Measurements from ENCODE around the gene DYNC1I1.

The DYNC1I1 gene

DNA sequence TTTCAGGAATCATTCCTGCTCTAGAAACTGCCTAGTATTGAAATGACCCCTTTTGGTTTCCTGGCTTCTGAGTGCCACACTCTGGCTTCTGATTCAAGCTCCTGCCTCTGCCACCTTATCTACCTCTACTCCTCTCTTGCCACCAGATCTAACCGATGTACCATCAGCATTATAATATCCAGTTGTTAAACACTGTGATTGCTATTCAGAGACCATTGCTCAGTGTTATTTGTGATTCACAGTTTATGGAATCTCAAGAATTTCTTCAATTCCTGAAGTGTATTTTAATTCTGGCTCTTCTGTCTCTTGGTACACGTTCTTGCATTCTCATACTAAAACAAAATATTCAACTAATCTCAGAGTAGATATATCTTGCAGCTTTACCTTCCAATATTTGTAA, 88.7 kb downstream of the DYNC1I1 start:
- peak; percentile 35 for DNase-seq (ENCODE audit: low spot score)

DNA sequence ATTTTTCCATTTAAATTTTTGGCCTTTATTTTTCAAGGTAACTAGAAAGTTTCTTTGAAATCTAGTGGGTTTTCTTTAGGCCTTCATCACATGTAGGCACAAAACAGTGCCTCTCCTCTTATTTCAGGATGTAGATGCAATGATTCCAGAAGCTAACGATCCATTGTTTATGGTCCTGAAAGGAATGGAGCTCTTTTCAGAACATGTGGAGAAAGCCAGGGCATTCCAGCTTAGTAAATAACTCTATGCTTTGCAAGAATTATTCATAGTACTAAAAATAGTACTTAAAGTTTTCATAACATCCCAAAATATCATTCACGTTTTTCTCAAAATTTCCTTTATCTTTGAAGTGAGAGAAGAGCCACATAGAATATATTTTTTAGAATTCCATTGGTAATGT, 91.3 kb downstream of the DYNC1I1 start:
- DNase-seq (ENCODE audit: low spot score), result no peak

DNA sequence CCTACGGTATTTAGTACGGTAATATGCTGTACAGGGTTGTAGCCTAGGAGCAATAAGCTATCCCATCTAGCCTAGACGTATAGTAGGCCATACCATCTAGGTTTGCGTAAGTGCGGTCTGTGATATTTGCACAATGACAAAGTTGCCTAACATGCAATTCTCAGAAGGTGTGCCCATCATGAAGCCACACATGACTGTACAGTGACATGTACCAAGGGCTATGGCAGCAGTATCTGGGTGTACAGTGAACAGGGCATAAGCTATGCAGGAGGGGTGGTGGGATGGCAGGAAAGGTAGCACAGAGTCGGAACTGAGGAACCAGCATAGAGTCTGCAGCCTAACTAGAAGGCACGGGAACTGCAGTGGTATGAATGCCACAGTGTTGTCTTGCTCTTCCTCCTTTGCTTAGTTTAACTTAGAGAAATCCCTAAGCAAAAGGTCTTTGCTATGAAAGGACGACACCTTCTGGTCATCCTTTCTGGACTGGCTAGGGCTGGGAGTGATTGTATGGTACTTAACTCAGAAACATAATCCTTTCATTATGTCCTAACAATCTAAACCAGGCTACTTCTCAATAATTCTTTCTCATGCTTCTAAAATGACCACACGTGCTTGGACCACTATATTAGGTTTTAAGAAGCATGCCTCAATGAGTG, 93.5 kb downstream of the DYNC1I1 start:
- peak; percentile 26 for DNase-seq (ENCODE audit: low spot score)

DNA sequence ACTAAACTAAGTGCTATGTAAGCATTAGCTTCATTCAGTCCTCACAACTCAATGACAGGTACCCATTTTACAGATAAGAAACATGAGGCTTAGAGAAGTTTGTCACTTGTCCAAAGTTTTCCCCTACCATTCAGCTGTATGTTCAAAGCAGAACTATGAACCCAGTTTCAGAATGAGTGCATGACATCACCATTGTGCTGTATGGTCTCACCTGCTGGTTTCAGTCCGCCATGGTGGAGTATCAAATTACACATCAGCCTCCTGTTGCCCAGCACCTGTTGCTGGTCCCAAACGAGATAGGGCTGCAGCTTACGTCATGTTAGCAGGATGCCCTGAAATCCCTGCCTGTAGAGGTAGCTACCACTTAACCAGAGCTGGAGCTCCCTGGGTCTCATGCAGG, 95.0 kb downstream of the DYNC1I1 start:
- no peak for DNase-seq (ENCODE audit: low spot score)

DNA sequence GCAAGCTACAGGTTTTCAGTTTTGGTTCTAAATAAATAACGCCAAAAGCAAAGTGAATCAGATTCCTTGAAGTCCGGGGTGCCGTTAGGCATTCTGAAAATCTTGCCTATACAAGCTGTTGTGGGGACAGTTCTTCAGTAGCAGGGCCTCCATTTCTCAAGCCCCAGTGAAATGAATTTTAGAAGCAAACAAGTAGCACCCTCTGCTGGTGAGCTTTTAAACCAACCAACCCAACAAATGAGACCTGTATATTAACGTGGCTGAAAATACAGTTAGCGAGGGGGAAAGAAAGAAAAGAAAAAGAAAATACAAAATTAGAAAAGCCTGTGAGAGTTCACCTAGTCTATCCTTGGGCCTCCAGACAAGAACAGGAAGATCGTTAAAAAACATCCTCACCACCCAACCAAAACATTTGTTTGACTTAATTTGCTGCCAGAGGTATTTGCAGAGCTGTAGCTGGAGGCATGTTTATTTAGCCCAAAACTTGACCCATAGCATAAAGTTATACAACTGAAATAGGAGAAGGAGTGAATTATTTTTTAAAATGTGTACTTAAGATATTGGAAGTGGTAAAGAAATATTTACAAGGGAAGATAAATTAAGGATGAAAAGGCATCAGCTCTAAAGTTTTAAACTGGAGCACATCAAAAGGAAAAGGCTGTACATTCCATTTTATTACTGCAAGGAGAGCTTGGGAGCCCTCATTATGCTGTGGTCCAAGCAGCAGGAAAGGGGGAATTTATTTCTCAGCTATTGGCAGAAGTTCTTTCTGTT, 98.9 kb downstream of the DYNC1I1 start:
- DNase-seq (ENCODE audit: low spot score), result peak; percentile 69

DNA sequence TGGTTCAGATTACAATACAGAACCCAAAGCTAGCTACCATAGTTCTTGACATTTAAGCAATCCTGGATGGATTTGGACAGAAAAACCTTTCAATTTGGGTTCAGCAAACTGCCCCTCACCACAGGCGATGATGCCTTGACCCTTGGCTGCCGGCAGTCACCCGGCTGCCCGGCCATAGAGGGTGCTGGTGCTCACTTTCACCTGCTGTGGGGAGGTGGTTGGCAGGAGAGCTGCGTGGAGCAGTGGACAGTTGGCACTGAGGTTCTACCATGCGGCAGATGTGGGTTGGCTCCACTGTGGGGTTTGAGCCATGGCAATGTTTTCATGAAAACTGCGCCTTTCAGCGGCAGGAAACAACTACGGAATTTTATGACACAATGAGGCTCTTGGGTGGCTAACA, 99.5 kb downstream of the DYNC1I1 start:
- no peak for DNase-seq (ENCODE audit: low spot score)

DNA sequence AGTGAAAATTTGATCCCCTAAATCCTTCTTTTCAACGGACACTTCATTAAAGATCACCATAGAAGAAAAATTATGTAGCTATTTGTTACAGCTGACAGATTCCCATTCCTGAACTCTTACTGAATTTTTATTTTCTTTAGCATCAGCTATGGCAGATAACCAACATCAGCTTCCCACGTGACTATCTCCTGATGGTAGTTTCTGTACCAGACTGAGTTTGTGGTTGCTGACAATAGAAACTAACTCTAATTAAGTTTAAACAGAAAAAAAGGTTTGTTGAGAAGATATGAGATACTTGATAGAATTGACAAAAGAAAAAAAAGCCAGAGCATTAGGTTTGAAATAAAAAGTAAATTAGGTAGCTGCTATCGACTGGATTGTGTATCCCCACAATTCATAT, 101.8 kb downstream of the DYNC1I1 start:
- no peak for DNase-seq (ENCODE audit: low spot score)

DNA sequence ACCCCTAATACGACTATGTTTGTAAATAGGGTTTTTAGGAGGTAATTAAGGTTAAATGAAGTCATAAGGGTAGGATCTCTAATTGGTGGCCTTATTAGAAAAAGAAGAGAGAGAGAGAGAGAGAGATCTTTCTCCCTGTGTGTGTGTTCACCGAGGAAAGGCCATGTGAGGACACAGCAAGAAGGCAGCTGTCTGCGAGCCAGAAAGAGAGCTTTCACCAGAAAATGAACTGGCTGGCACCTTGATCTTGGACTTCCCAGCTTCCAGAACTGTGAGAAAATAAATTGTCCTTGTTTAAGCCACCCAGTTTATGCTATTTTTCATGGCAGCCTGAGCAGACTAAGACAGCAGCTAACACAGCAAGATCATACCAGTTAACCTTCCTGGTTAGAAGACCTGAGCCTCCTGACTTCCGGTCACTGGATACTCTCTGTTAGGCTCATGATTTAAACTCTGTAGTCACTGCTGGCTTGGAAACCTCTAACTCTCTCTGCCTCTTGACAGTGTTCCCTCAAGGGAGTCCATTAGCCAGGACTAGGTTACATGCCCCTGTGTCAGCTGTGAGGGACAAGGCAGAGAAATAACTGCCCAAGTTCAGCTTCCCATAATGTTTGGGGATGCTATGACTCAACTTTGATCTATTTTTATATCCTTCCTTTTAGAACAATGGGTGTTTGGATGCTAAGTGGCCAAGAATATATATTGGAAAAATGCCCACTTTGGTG, 102.3 kb downstream of the DYNC1I1 start:
- DNase-seq (ENCODE audit: low spot score), result no peak

DNA sequence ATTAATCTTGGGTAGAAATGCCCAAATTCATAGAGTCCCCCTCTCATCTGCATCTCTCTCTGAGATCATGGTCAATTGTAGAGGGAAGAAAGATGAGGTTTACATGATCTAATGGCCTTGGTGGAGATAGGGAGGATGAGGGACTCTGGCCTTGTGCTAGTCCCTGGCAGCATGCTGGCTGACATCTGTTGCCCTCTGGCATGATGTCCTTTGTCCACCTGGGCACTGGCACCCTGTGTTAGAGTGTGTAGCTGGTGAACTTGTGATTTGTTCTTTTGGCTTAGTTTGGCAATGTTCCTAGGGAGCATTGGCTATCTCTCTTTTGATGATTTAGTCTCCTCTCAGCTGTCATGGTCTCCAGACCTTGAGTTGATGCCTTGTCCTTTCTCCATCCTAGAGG, 103.2 kb downstream of the DYNC1I1 start:
- DNase-seq (ENCODE audit: low spot score), result no peak

DNA sequence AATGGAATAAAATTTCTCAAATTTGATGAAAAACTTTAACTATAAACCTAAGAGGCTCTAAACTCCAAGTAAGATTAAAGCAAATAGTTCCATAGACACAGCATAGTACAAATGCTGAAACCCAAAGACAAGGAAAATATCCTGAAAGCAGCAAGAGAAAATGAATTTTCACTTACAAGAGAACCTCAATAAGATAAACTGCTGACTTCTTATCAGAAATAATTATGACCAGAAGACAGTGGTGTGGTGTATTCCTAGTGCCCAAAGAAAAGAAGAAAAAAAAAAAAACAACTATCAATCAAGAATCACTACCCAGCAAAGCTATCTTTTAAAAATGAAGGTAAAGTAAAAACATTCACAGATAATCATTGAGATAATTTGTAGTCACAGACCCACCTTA, 106.3 kb downstream of the DYNC1I1 start:
- DNase-seq (ENCODE audit: low spot score), result no peak

DNA sequence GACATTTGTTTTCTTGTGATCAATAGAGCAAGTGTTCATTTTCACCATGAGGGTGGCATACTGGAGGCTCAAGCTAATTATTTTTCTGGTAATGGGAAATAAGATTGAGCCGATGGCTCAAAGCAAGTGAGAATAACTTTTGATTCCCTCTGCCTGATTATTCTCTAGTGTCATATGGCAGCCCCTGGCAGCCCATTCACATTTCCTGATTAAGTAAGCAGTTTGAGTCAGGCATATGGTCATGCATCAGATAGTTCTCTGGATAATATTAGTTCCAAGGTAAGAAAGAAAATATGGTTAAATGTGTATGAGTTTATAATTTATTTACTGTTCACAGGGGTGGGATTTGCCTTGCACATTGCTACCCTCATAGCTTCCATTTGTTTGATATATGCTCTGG, 109.2 kb downstream of the DYNC1I1 start:
- no peak for DNase-seq (ENCODE audit: low spot score)

DNA sequence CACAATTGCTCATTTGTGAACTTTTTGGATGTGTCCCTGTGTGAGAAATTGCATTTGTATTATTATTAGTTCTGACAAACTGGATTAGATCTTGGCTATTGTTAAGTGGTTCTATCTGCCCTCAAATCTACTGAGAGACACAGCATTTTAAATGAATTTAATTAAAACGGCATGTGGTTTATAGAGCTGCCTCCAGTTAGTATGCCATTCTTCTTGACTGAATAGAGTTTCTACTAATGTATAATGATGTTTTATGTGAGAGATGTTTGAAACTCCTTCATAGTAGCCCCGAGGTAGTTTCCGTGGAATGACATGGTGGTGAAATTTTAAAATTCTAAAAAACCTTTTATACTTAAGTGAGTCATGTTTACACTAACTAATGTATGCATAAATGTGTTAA, 110.9 kb downstream of the DYNC1I1 start:
- no peak for DNase-seq (ENCODE audit: low spot score)

DNA sequence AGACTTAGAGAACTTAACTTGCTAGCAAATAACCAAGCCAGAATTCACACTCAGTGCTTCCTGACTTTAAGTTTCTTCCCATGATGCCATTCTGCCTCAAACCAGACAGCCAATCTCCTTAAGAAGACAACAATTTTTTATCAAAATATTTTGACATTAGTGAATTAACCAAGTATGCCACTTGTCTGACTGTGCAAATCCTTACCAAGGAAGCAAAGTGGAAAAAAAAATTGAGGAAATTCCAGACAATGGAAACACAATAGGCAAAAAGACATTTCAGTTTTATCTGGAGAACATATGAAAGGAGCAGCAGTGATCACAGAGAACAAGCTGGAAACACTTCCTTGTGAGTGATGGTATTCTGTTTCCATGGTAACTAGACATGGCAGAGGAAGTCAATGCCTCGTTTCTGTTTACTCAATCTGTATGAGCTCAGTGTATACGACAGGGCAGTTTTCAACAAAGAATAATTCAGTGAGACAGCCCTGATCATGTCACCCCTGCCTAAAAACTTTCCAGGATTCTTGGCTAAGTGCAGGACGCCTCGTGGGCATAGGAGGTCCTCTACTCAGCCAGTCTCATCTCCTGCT, 114.2 kb downstream of the DYNC1I1 start:
- DNase-seq (ENCODE audit: low spot score), result no peak

DNA sequence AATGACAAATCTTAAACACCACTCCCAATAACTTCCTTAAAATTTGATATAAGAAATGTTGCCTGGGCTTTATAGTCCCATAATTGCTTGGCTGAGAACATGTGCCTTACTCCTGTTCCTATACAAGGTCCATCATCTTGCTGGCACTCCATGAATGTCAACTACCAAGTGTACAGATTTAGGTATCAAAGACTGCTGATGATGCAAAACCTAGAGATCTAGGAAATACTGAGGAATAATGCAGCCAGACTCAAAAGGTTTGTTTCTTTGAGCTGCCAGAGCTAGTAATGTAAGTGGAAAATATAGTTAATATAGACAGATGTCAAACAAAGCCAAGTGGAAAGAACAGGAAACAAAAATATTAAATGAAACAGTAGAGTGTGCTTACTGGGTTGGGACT, 121.1 kb downstream of the DYNC1I1 start:
- DNase-seq (ENCODE audit: low spot score), result no peak

DNA sequence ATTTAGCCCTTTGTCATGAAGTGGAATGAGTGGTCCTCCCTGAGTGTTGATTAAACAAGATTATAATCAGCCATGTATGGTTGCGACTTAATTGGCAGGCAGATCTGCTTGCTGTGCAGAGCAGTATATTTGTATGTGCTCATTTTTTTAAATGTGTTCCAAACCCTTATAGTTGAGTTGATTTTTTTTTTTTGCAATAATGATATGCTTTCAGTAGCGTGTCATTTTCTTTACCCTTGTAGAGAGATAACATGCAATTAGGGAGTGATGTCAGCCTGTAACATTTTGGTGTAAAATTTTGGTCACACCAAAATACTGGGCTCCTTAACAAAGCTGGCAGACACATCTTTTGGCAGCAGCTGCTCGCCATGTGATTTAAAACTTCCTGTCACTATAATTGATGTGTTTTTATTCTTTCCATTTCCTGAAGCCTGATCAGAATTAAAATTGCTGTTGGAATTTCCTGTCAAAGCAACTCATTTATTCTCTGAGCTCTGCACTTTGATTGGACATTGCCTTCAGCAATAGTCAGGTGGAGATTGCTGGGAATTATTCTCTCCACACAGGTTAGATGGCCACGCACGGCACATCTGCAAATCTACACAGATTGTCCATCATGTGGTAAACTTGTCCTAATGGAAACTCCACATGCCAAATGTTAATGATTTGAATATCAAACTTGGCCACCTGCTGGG, 125.3 kb downstream of the DYNC1I1 start:
- no peak for DNase-seq (ENCODE audit: low spot score)

DNA sequence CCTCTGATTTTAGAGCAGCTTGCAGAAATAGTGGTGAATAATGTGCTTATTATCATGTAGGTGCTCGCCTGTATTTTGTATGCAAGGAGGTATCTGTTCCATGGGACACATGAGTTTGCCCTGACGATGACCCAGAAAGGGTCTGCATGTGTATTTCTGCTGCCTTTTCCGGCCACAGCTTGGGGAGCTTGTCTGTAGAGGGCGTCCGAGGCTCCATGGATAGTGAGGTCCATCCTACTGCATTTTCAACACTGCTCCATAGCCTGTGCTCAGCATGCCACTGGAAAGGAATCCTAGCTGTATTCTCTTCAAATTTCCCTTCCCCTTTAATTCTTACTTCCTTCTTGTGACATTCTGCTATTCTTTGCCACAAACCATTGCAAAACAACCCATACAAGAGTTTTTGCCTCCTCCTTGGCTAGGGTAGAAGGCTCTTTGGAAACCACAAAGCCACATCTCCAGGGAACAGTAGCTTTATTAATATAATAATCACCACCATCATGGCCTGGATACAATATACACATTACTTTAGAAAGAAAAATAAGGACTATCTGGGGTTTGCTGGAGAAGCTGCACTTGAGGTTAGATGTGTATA, 127.7 kb downstream of the DYNC1I1 start:
- DNase-seq (ENCODE audit: low spot score), result no peak

DNA sequence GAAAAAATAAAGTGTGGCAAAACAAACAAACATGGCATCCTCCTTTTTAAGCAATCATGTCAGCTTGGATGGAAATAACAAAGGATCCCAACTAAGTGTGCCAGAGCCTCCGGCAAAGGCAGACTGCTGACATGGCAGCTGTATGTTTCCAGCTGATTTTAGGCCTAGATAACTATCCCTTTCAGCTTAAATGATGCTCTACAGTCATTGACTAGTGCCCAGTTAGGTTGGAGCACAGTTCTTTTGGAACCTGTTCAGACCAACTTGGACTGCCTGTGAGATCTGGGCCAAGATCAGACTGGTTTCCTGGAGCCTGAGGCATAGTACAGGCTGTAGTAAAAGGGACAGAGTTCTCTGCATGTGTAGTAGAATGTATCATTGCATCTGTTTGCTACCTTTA, 128.7 kb downstream of the DYNC1I1 start:
- DNase-seq (ENCODE audit: low spot score), result no peak

DNA sequence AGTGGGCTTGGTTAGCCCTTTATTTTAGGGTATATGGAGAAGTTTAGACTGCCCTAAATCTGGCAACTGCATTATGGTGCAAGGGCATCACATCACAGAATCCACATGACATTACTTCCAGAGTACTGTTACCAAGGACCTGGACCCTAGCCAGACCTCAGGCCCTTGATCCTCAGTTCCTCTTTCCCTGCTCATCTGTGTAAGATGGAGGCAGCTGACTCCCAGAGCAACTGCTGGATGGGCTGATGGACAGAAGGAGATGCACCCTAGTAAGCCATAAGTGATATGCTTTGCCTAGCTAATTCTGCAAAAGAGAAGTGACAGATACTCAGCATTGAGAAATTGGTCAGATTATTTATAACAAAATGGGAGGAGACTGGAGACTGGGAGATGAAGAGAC, 131.7 kb downstream of the DYNC1I1 start:
- no peak for DNase-seq (ENCODE audit: low spot score)

DNA sequence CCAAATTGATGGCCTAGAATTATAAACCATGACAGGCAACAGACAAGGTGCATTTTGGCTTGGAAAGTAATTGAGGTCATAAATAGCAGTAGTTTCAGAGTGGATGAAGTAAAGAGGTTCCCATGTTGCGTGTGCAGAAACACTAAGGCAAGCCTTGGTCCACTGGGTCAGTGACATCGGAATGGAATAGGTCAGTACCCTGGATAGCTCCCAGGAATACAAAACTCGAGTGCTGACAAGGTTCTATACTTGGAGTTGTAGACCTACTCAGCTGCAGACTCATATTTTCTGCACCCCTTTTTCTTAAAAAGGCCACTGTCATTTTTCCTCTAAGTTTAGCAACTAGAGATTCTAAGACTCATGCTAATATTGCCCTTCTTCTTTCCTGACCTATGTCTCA, 132.8 kb downstream of the DYNC1I1 start:
- peak; percentile 26 for DNase-seq (ENCODE audit: low spot score)

DNA sequence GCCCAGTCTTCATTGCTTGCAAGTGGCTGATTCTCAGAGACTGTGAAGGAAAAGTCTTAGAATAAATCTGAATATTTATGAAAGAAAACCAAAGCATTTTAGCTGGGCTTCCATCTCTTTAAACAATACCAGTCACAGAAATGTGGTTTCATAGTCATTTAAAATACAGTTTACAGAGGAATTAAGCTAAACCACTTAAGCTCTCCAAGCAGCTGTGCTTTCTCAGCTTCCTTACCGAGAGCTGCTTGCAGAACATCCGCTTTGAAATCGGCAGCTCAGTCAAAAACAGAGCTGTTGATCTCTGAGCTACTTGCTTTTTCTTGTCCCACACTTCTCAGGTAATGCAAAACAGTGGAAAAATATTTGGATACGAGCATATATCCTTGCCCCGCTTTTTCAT, 134.5 kb downstream of the DYNC1I1 start:
- no peak for DNase-seq (ENCODE audit: low spot score)

DNA sequence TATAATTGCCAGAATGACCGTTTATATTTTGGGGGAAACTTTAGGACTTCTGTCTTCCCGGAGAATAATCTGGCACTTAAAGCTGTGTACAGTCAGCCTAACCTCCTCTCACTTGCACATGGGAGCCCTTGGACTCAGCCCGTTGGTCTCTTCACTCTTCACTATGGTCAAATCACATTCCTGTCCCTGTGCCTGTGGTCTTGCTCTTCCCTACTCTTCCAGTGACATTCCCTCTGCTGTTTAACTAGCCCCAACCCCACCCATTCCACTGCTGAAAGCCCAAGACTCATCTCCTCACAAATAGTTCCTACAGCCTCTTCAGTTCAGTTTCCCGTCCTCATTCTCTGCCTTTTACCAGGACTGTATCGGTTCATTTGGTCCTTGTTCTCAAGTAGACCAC, 135.0 kb downstream of the DYNC1I1 start:
- DNase-seq (ENCODE audit: low spot score), result no peak

DNA sequence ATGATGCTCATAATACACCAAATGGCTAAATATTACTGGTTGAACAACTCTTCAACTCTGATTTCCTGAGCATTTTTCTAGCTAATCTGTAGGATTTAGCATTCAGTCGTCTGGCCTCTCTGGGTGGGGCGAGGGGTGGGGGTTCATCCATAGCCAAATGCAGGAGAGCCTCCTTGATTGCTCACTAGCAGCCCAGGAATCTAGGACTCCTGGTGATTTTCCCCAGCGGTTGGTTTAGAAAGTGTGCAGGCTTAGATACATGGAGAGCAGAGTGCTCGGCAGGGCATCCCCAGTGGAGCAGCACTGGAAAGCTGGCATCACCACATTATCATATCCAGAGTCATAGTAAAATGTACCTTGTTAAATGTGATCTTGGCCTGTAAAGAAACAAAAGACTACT, 136.1 kb downstream of the DYNC1I1 start:
- no peak for DNase-seq (ENCODE audit: low spot score)

All from AG20443 (cell line).